ENCODE data around the gene ANXA3. TPM values are rescaled to one million over a fixed set of nuclear protein-coding genes. Genes with fewer than 3 reads are reported as not detected.

ANXA3 gene
- total RNA-seq, 1 experiment from 2014 or later = 0.86 TPM

GRCh38 chr4:78642934-78643333 lies 91.4 kb downstream of the ANXA3 start:
- Histone ChIP-seq H3K4me3 (ENCODE audit: low read depth, low read length, poor library complexity, severe bottlenecking) (no peak overlapping the region), H3K9me3 (ENCODE audit: low read depth, low read length, poor library complexity, severe bottlenecking) (no peaks in the 10 kb centered on the region), H3K36me3 (ENCODE audit: insufficient read depth, low read length, poor library complexity, severe bottlenecking) (no peaks in the 10 kb centered on the region), H3K4me1 (ENCODE audit: insufficient read depth, low read length, poor library complexity, severe bottlenecking) (peaks cover 22% of the 10 kb centered on the region), H3K27ac (ENCODE audit: low read depth, low read length, poor library complexity, severe bottlenecking) (no peak overlapping the region), H3K27me3 (replicated peaks; ENCODE audit: insufficient read depth, low read depth, low read length, poor library complexity) (no peaks in the 10 kb centered on the region)
- TF ChIP-seq CTCF (conservative IDR thresholded peaks at IDR 0.05; ENCODE audit: low read depth, low read length) (no peak), EZH2 (IDR thresholded peaks at IDR 0.05; ENCODE audit: borderline replicate concordance, low read depth, low read length, poor library complexity, severe bottlenecking) (no peak)
- ChIA-PET POLR2A (ENCODE audit: low non-redundant PET) (no interaction called here), CTCF (no interaction called here)
- BruUV-seq (replicated peaks) = no TSS peak
- intact Hi-C loops (cut with micrococcal nuclease; ENCODE audit: unreplicated experiment) = loop anchor here (10.0 kb wide), 2 partner anchors 132 to 222 kb away; partner anchors contain the start of gene BMP2K
- DNase-seq (ENCODE audit: low spot score) = no peak

GRCh38 chr4:78644063-78644691 lies 92.6 kb downstream of the ANXA3 start:
- H3K9me3 ChIP-seq (ENCODE audit: low read depth, low read length, poor library complexity, severe bottlenecking) = no peaks in the 10 kb centered on the region
- no peak overlapping the region for H3K27ac ChIP-seq (ENCODE audit: low read depth, low read length, poor library complexity, severe bottlenecking)
- TF ChIP-seq EZH2 (IDR thresholded peaks at IDR 0.05; ENCODE audit: borderline replicate concordance, low read depth, low read length, poor library complexity, severe bottlenecking) = no peak
- no peak for TF ChIP-seq CTCF (conservative IDR thresholded peaks at IDR 0.05; ENCODE audit: low read depth, low read length)
- POLR2A ChIA-PET (ENCODE audit: low non-redundant PET) = no interaction called here
- no peaks in the 10 kb centered on the region for H3K27me3 ChIP-seq (replicated peaks; ENCODE audit: insufficient read depth, low read depth, low read length, poor library complexity)
- CTCF ChIA-PET = no interaction called here
- intact Hi-C loops (cut with micrococcal nuclease; ENCODE audit: unreplicated experiment) = loop anchor here (10.0 kb wide), 2 partner anchors 131 to 221 kb away; partner anchors contain the start of gene BMP2K
- H3K4me1 ChIP-seq (ENCODE audit: insufficient read depth, low read length, poor library complexity, severe bottlenecking) = peaks cover 22% of the 10 kb centered on the region
- DNase-seq (ENCODE audit: low spot score) = no peak
- H3K36me3 ChIP-seq (ENCODE audit: insufficient read depth, low read length, poor library complexity, severe bottlenecking) = no peaks in the 10 kb centered on the region
- no TSS peak for BruUV-seq (replicated peaks)
- H3K4me3 ChIP-seq (ENCODE audit: low read depth, low read length, poor library complexity, severe bottlenecking) = no peak overlapping the region

DNA sequence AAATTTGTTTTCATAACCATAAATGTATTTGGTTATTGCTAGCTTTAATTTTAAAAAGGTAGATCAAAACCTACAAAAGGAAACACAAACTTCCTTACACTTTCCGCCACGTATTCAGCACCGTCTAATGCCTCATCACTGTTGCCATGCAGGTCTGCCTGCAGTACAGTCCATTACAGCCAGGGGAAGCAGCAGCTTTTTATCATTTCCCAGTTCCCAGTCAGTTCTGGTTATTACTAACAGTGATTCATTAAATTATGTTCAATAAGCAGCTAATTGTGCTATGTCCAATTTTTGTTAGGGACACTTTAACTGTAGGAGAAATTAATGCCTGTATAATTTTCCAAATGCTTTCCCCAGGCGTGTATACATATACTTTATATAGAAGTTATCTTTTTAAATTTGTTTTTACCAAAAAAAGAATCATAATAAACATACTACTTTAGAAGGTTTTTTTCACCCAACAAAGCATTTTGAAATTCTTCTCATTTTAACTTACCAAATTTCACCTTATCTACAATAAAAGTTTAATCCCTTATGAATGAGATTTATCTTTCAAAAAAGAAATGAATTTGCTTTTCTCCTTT lies 93.3 kb downstream of the ANXA3 start:
- POLR2A ChIA-PET (ENCODE audit: low non-redundant PET) = no interaction called here
- no peaks in the 10 kb centered on the region for H3K9me3 ChIP-seq (ENCODE audit: low read depth, low read length, poor library complexity, severe bottlenecking)
- CTCF ChIA-PET = no interaction called here
- intact Hi-C loops (cut with micrococcal nuclease; ENCODE audit: unreplicated experiment) = loop anchor here (10.0 kb wide), 2 partner anchors 130 to 220 kb away; partner anchors contain the start of gene BMP2K
- H3K4me1 ChIP-seq (ENCODE audit: insufficient read depth, low read length, poor library complexity, severe bottlenecking) = peaks cover 22% of the 10 kb centered on the region
- no TSS peak for BruUV-seq (replicated peaks)
- TF ChIP-seq CTCF (conservative IDR thresholded peaks at IDR 0.05; ENCODE audit: low read depth, low read length) (peak; percentile 60), EZH2 (IDR thresholded peaks at IDR 0.05; ENCODE audit: borderline replicate concordance, low read depth, low read length, poor library complexity, severe bottlenecking) (no peak)
- H3K4me3 ChIP-seq (ENCODE audit: low read depth, low read length, poor library complexity, severe bottlenecking) = no peak overlapping the region
- peak; percentile 67 for DNase-seq (ENCODE audit: low spot score)
- no peaks in the 10 kb centered on the region for H3K27me3 ChIP-seq (replicated peaks; ENCODE audit: insufficient read depth, low read depth, low read length, poor library complexity)
- peak overlapping the region; percentile 84 for H3K27ac ChIP-seq (ENCODE audit: low read depth, low read length, poor library complexity, severe bottlenecking)
- no peaks in the 10 kb centered on the region for H3K36me3 ChIP-seq (ENCODE audit: insufficient read depth, low read length, poor library complexity, severe bottlenecking)

Data from A673 (cell line).